Adrenal gland (tissue), 12 donors: ENCODE data around the gene PMVK. TPM values are rescaled to one million over a fixed set of nuclear protein-coding genes. Genes with fewer than 3 reads are reported as not detected.

Source experiments
- DNase-seq, 7 donors: peaks; one replicate each; pipeline ENCODE4 v3.0.0-alpha.2; 2019 to 2020
- H3K27ac ChIP-seq, 5 donors: fragments of 200-600 bp; sonication (generic) in 4 of 5; 1 replicate in 3 of 5; 2 replicates in 2 of 5; pipeline versions ENCODE4 v1.5.1 to v1.8.0; 2016 to 2020; ENCODE audit warnings: mild to moderate bottlenecking in 1 of 5
- H3K27me3 ChIP-seq: fragments of 200-600 bp; 2 replicates; pipeline ENCODE4 v1.8.0; 2021
- H3K36me3 ChIP-seq, 2 donors: fragments of 200-600 bp; replicated peaks in 1 of 2; 1 replicate in 1 of 2; 2 replicates in 1 of 2; pipeline versions ENCODE4 v1.5.1 to v1.8.0; 2018 to 2022
- H3K4me1 ChIP-seq, 2 donors: fragments of 200-600 bp; replicated peaks in 1 of 2; 1 replicate in 1 of 2; 2 replicates in 1 of 2; pipeline versions ENCODE4 v1.5.1 to v1.8.0; 2018 to 2021
- H3K4me3 ChIP-seq, 4 donors: fragments of 200-600 bp; sonication (generic) in 3 of 4; one replicate each; pipeline ENCODE4 v1.5.1; 2016 to 2018
- H3K9me3 ChIP-seq, 3 donors: fragments of 200-600 bp; sonication (generic) in 1 of 3; replicated peaks in 1 of 3; 1 replicate in 2 of 3; 2 replicates in 1 of 3; pipeline versions ENCODE4 v1.5.1 to v1.8.0; 2016 to 2021
- POLR2A ChIP-seq, 2 donors: fragments of 450-650 bp; IDR thresholded peaks; one replicate each; pipeline ENCODE4 v1.6.1; 2017; ENCODE audit warnings: antibody characterized with exemption in 2 of 2, mild to moderate bottlenecking in 2 of 2, moderate library complexity in 1 of 2
- WGBS, 4 donors: extraction: QIAGEN DNeasy Blood & Tissue Kit in 2 of 4; methylation state at CpG; one replicate each; pipeline versions ENCODE4 v1.1.5 to v1.1.7; 2013 to 2017; 5-methylcytosine and 5-hydroxymethylcytosine counted together
- intact Hi-C, 2 donors: fragments of 100-400 bp; cut with DNase I; formaldehyde crosslinking; loops; one replicate each; pipeline versions ENCODE4 v1.14.1 to v1.15.0; 2022 to 2023
- polyA plus RNA-seq, 3 donors: library from polyadenylated mRNA; stranded (reverse); fragments of 200-250 nt in 2 of 3; fragments of 350-450 nt in 1 of 3; fragmentation: Illumina TruSeq in 1 of 3; extraction: RNeasy Lipid Tissue Mini Kit (QIAGEN cat#74804) in 1 of 3; gene quantifications; one replicate each; pipeline ENCODE4 v1.2.3, GENCODE V29; 2013 to 2014
- total RNA-seq, 9 donors: library from RNA; depleted of rRNA in 4 of 9; stranded (reverse); fragments of >200 nt in 4 of 9; fragments of 120-200 nt in 1 of 9; fragmentation: NEBNext Ultra II Directional in 1 of 9; extraction: Animal tissue kit (Norgen Biotek cat#: 25700) in 1 of 9; gene quantifications; one replicate each; pipeline versions ENCODE4 v1.1.0 to v1.2.4, GENCODE V29; 2013 to 2023
- TF ChIP-seq, protein P1 (sequence below), 6 experiments: fragments of 450-650 bp in 4 of 6; fragments of 200-600 bp in 2 of 6; sonication (generic) in 1 of 6; IDR thresholded peaks; 1 replicate in 5 of 6; 2 replicates in 1 of 6; pipeline versions ENCODE4 v1.5.1 to v1.8.0; 2016 to 2021; ENCODE audit warnings: antibody characterized with exemption in 6 of 6, mild to moderate bottlenecking in 2 of 6, moderate library complexity in 1 of 6
- donor health status: healthy with polysubstance abuse.
- donor health status: Bipolar disorder and iron deficiency.
- donor health status: DM: yes; HTN: yes; CAD: no.
- donor health status: DM: no; HTN: no; CAD: no.
- donor health status: DM: no; HTN: no; CAD: no.
- donor health status: DM: yes; HTN: yes; CAD: no.

Gene PMVK
- total and polyA plus RNA-seq, 12 donors: 12.6 to 70.0 (median 41.7) TPM

DNA sequence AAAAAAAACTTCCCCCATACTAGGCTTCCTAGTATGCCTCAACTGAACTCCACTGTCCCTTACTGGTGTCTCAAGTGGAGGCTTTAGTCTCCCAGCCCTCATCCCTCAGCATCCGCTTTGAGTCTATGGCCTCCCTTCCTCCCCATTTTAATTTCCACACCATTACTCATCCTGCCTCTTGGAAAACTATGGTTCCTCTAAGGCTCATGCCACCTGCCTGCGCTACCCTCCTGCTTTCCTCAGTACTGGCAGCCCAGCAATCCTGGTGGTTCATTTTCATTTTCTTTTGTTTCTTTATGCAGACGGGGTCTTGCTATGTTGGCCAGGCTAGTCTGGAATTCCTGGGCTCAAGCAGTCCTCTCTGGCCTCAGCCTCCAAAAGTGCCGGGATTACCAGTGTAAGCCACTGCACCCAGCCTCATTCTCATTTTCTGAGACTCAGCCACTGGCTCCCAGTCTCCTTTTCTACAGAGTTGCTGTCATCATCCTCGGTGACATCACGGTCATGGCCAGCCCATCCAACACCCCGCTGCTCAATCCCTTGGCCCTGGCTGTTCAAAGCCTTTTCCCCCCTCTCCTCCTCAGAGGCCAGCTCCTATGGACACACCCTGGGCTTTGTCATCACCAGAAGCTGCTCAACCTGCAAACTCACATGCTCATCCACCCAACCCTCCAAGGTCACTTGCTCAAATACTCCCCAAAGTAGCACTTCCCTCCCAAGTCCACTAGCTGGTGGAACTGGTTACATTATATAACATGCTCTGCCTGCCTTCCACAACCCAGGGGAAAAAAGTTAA, 2.3 kb upstream of the PMVK start:
- Histone ChIP-seq H3K27me3 (no peaks in the 10 kb centered on the region), H3K4me1 (peaks cover 36 to 64% of the 10 kb centered on the region in 2 donors), H3K36me3 (no peaks in the 10 kb centered on the region), H3K9me3 (no peaks in the 10 kb centered on the region), H3K27ac (peak overlapping the region in 4 of 5 donors; percentile 95 to 99 (median 98)), H3K4me3 (no peak overlapping the region)
- TF ChIP-seq, protein P1, sequence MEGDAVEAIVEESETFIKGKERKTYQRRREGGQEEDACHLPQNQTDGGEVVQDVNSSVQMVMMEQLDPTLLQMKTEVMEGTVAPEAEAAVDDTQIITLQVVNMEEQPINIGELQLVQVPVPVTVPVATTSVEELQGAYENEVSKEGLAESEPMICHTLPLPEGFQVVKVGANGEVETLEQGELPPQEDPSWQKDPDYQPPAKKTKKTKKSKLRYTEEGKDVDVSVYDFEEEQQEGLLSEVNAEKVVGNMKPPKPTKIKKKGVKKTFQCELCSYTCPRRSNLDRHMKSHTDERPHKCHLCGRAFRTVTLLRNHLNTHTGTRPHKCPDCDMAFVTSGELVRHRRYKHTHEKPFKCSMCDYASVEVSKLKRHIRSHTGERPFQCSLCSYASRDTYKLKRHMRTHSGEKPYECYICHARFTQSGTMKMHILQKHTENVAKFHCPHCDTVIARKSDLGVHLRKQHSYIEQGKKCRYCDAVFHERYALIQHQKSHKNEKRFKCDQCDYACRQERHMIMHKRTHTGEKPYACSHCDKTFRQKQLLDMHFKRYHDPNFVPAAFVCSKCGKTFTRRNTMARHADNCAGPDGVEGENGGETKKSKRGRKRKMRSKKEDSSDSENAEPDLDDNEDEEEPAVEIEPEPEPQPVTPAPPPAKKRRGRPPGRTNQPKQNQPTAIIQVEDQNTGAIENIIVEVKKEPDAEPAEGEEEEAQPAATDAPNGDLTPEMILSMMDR (IDR thresholded peaks at IDR 0.05): peak in 1 of 6 experiments; percentile 10
- no peak for TF ChIP-seq POLR2A (IDR thresholded peaks at IDR 0.05)
- WGBS, 4 donors: 70 to 79% (median 75%) methylated on average over 7 of the region's 7 CpGs
- peak in 3 of 7 donors; percentile 60 to 72 (median 72) for DNase-seq
- intact Hi-C loops: no loop called here

DNA sequence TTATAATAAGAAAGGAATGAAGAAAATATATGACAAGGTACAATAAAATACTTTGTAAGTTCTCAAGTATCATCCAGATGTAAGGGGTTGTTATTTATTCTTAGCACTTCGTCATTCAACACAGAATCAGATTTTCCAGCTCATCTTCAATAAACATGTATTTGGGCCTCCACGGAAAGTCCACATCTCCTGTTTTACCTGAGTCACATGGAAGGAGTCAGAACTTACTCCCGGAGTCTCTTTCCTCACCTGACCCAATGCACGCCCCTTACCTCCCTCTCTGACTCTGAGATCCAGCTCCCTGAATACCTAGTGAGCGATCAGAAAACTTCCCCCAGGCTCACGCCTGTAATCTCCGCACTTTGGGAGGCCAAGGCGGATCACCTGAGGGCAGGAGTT, 1.5 kb upstream of the PMVK start:
- no peak for TF ChIP-seq POLR2A (IDR thresholded peaks at IDR 0.05)
- TF ChIP-seq, protein P1 (IDR thresholded peaks at IDR 0.05): no peak

GRCh38 chr1:154937085-154937987, 817 bp upstream of the PMVK start:
- TF ChIP-seq POLR2A (IDR thresholded peaks at IDR 0.05): peak; percentile 60 to 77
- TF ChIP-seq, protein P1 (IDR thresholded peaks at IDR 0.05): peak in 4 of 6 experiments; percentile 9 to 53 (median 42)
- peak; percentile 92 to 96 (median 93) for DNase-seq
- Histone ChIP-seq H3K9me3 (no peaks in the 10 kb centered on the region), H3K4me3 (peak overlapping the region in 2 of 4 donors; percentile 65 to 69), H3K36me3 (no peaks in the 10 kb centered on the region), H3K4me1 (peaks cover 31 to 49% of the 10 kb centered on the region in 2 donors), H3K27ac (peak overlapping the region; percentile 84 to 99 (median 97)), H3K27me3 (no peaks in the 10 kb centered on the region)
- WGBS, 4 donors: 1 to 2% (median 1%) methylated on average over 30 to 36 of the region's 36 CpGs
- intact Hi-C loops: no loop called here

More for the DNA sequence above, 1.5 kb upstream of the PMVK start:
- H3K4me3 ChIP-seq: peak overlapping the region in 1 of 4 donors; percentile 65
- peak overlapping the region; percentile 84 to 99 (median 97) for H3K27ac ChIP-seq
- peaks cover 36 to 56% of the 10 kb centered on the region in 2 donors for H3K4me1 ChIP-seq
- no peaks in the 10 kb centered on the region for H3K36me3 ChIP-seq
- no peaks in the 10 kb centered on the region for H3K9me3 ChIP-seq
- DNase-seq: no peak
- WGBS, 4 donors: 82 to 87% (median 85%) methylated on average over 8 of the region's 8 CpGs
- no peaks in the 10 kb centered on the region for H3K27me3 ChIP-seq
- intact Hi-C loops: no loop called here
